ENCODE measurements around the gene RHBDD1. TPM values are rescaled to one million over a fixed set of nuclear protein-coding genes. Genes with fewer than 3 reads are reported as not detected.
"Not testable (repeated sequence)": the region's sequence is repeated elsewhere in the genome, so short reads cannot be mapped to it uniquely, and the experiment has no call there.

Gene RHBDD1
- total RNA-seq, 1 donor from 2014 or later: 21.9 TPM

DNA sequence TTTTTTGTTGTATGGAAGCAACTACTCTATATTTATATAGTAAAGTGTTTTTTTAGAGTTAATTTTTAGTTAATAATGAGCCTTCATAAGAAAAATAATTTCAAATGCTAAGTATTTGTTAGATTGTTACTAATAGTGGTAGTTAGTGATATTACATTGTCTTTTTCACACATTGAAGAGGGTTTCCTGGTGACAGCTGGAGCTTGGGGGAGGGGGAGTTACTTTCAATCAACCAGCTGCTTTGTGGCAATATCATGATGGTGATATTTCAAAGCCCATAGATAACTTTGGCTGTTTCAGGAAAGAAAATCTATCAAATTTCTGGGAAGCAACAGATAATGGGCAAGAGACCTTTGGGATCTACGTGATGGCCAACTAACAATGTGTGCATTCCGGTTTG is 4.1 kb downstream of the RHBDD1 start:
- H3K4me3 Mint-ChIP-seq (ENCODE audit: unreplicated experiment): no peak overlapping the region
- H3K9me3 Mint-ChIP-seq (ENCODE audit: unreplicated experiment): no peaks in the 10 kb centered on the region
- no peak overlapping the region for H3K27ac Mint-ChIP-seq (ENCODE audit: unreplicated experiment)
- H3K27me3 Mint-ChIP-seq (ENCODE audit: unreplicated experiment): no peaks in the 10 kb centered on the region
- H3K4me1 Mint-ChIP-seq (ENCODE audit: unreplicated experiment): peaks cover 9% of the 10 kb centered on the region
- no peak for DNase-seq (ENCODE audit: low spot score)
- no peaks in the 10 kb centered on the region for H3K36me3 Mint-ChIP-seq (ENCODE audit: low read depth, unreplicated experiment)
- TF ChIP-seq, protein P1, sequence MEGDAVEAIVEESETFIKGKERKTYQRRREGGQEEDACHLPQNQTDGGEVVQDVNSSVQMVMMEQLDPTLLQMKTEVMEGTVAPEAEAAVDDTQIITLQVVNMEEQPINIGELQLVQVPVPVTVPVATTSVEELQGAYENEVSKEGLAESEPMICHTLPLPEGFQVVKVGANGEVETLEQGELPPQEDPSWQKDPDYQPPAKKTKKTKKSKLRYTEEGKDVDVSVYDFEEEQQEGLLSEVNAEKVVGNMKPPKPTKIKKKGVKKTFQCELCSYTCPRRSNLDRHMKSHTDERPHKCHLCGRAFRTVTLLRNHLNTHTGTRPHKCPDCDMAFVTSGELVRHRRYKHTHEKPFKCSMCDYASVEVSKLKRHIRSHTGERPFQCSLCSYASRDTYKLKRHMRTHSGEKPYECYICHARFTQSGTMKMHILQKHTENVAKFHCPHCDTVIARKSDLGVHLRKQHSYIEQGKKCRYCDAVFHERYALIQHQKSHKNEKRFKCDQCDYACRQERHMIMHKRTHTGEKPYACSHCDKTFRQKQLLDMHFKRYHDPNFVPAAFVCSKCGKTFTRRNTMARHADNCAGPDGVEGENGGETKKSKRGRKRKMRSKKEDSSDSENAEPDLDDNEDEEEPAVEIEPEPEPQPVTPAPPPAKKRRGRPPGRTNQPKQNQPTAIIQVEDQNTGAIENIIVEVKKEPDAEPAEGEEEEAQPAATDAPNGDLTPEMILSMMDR (IDR thresholded peaks at IDR 0.05; ENCODE audit: unreplicated experiment): no peak

DNA sequence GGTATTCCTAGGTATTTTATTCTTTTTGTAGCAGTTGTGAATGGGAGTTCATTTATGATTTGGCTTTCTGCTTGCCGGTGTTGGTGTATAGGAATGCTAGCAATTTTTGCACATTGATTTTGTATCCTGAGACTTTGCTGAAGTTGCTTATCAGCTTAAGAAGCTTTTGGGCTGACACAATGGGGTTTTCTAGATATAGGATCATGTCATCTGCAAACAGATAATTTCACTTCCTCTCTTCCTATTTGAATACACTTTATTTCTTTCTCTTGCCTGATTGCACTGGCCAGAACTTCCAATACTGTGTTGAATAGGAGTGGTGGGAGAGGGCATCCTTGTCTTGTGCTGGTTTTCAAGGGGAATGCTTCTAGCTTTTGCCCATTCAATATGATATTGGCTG is 7.1 kb downstream of the RHBDD1 start:
- not testable (repeated sequence) for H3K9me3 Mint-ChIP-seq (ENCODE audit: unreplicated experiment); H3K4me1 Mint-ChIP-seq (ENCODE audit: unreplicated experiment); H3K27me3 Mint-ChIP-seq (ENCODE audit: unreplicated experiment); H3K27ac Mint-ChIP-seq (ENCODE audit: unreplicated experiment); H3K36me3 Mint-ChIP-seq (ENCODE audit: low read depth, unreplicated experiment); H3K4me3 Mint-ChIP-seq (ENCODE audit: unreplicated experiment); DNase-seq (ENCODE audit: low spot score)

DNA sequence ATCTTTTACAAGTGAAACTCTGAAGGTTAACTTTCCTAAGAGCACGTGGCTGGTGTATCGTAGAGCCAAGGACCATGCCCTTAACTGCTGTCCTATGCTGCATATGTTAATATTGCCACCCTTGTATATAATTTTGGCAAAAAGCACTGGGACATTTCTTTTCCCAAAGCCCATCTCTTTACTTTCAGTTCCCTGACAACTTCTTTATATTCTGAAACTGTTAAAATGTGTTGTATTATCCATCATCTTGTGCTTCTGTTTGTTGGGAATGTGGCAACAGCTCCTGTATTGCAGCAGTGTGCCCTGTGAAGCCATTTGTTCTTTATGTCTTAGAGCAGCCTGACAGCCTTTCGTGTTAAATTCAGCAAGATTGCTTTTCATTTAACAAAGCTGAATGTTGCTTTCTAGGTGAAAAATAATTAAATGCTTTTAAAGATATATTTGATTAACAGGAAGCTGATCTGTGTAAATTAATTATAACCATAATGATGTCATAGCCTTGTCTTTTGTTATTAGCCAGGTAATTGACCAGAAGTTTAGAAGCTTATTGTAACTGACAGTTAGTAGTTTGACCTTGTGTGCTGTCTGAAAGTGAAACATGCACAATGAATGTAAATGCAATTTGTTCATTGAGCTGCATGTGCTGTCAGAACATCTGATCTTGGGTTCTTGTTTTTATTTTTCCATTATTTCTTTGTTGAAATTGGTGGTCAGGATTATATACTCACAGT is 9.7 kb downstream of the RHBDD1 start:
- H3K27me3 Mint-ChIP-seq (ENCODE audit: unreplicated experiment): no peaks in the 10 kb centered on the region
- DNase-seq (ENCODE audit: low spot score): no peak
- no peaks in the 10 kb centered on the region for H3K4me1 Mint-ChIP-seq (ENCODE audit: unreplicated experiment)
- no peak overlapping the region for H3K4me3 Mint-ChIP-seq (ENCODE audit: unreplicated experiment)
- no peaks in the 10 kb centered on the region for H3K9me3 Mint-ChIP-seq (ENCODE audit: unreplicated experiment)
- H3K27ac Mint-ChIP-seq (ENCODE audit: unreplicated experiment): no peak overlapping the region
- TF ChIP-seq, protein P1 (IDR thresholded peaks at IDR 0.05; ENCODE audit: unreplicated experiment): no peak
- H3K36me3 Mint-ChIP-seq (ENCODE audit: low read depth, unreplicated experiment): no peaks in the 10 kb centered on the region

DNA sequence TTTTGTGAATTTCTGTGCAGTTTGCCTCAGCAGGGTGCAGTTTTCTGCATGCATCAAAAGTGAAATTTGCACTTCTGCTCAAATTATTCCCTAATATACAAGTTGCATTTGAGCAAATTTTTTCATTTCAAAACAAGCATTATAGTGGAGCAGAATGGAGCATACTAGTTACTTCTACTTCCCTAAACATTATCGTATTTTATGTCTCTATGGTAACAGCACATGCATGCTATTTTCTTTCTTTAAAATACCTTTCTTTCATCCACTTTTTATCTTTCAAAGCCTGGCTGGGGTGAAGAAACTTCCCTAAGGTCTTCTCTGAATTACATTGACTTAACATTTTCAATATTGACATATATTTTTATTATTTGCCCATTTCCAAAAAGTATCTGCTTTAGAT is 11.2 kb downstream of the RHBDD1 start:
- no peaks in the 10 kb centered on the region for H3K27me3 Mint-ChIP-seq (ENCODE audit: unreplicated experiment)
- H3K36me3 Mint-ChIP-seq (ENCODE audit: low read depth, unreplicated experiment): no peaks in the 10 kb centered on the region
- TF ChIP-seq, protein P1 (IDR thresholded peaks at IDR 0.05; ENCODE audit: unreplicated experiment): no peak

DNA sequence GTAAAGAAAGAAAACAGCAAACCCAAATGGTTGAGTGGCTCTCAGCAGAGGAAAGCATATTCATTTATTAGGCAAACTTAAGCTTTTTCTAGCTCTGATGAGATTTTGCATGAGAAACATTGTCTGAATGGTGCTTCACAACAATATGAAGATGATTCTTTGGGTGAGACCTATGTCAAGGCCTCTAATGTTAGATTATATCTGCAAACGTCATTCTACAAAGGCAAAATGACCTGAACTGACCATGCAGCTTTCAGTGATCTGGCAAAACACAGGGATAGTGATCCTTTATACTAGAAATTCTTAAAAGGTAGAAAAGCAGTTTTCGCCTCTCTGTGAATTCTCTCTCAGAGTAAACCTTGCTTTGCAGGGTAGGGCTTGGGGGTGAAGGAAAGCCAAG is 11.7 kb downstream of the RHBDD1 start:
- no peak for DNase-seq (ENCODE audit: low spot score)
- Mint-ChIP-seq H3K4me3 (ENCODE audit: unreplicated experiment) (no peak overlapping the region), H3K27ac (ENCODE audit: unreplicated experiment) (no peak overlapping the region)

More for the DNA sequence above, 11.2 kb downstream of the RHBDD1 start:
- peaks cover 5% of the 10 kb centered on the region for H3K4me1 Mint-ChIP-seq (ENCODE audit: unreplicated experiment)
- no peaks in the 10 kb centered on the region for H3K9me3 Mint-ChIP-seq (ENCODE audit: unreplicated experiment)
- H3K27ac Mint-ChIP-seq (ENCODE audit: unreplicated experiment): no peak overlapping the region
- no peak for DNase-seq (ENCODE audit: low spot score)
- H3K4me3 Mint-ChIP-seq (ENCODE audit: unreplicated experiment): no peak overlapping the region

More for the DNA sequence above, 11.7 kb downstream of the RHBDD1 start:
- peaks cover 5% of the 10 kb centered on the region for H3K4me1 Mint-ChIP-seq (ENCODE audit: unreplicated experiment)
- no peaks in the 10 kb centered on the region for H3K36me3 Mint-ChIP-seq (ENCODE audit: low read depth, unreplicated experiment)
- no peaks in the 10 kb centered on the region for H3K27me3 Mint-ChIP-seq (ENCODE audit: unreplicated experiment)
- TF ChIP-seq, protein P1 (IDR thresholded peaks at IDR 0.05; ENCODE audit: unreplicated experiment): no peak
- no peaks in the 10 kb centered on the region for H3K9me3 Mint-ChIP-seq (ENCODE audit: unreplicated experiment)
